DND-41 (cell line): ENCODE measurements around the gene TPPP.
A peak's percentile ranks its signal among the peaks of the same experiment; 100 is the strongest.

Source experiments
- ATAC-seq: fragments of 200-7000 bp; cut with Tn5 transposase; 3 replicates; pipeline ENCODE4 v1.9.1; 2021; ENCODE audit warnings: low read depth; ENCODE audit not compliant: insufficient read depth
- DNase-seq: peaks from one replicate; pipeline ENCODE4 v3.0.0-alpha.2; 2020
- H2AFZ ChIP-seq: 2 replicates; pipeline ENCODE4 v1.6.0; 2012; ENCODE audit warnings: low read depth, low read length
- H3K27ac ChIP-seq: 2 replicates; pipeline ENCODE4 v1.5.1; 2012; ENCODE audit warnings: low read length, inconsistent platforms
- H3K27me3 ChIP-seq: fragments of 200-600 bp; sonication (generic); 2 replicates; pipeline ENCODE4 v1.6.0; 2012; ENCODE audit warnings: low read length, mild to moderate bottlenecking, inconsistent platforms; ENCODE audit not compliant: insufficient read depth, poor library complexity
- H3K36me3 ChIP-seq: 2 replicates; pipeline ENCODE4 v1.5.1; 2012; ENCODE audit warnings: low read length, inconsistent platforms; ENCODE audit not compliant: insufficient read depth
- H3K4me1 ChIP-seq: 2 replicates; pipeline ENCODE4 v1.5.1; 2012; ENCODE audit warnings: mild to moderate bottlenecking, low read length; ENCODE audit not compliant: insufficient read depth
- H3K4me2 ChIP-seq: 2 replicates; pipeline ENCODE4 v1.6.0; 2012; ENCODE audit warnings: mild to moderate bottlenecking, moderate library complexity, low read length, inconsistent platforms; ENCODE audit not compliant: insufficient read depth
- H3K4me3 ChIP-seq, 2 experiments: fragments of 200-600 bp in 1 of 2; shearing (Covaris generic) in 1 of 2; 2 replicates each; pipeline ENCODE4 v1.5.1; 2012 to 2016; ENCODE audit warnings: inconsistent platforms in 2 of 2, low read length in 2 of 2, mild to moderate bottlenecking in 2 of 2, low read depth in 1 of 2, moderate library complexity in 1 of 2
- H3K79me2 ChIP-seq: 2 replicates; pipeline ENCODE4 v1.6.0; 2012; ENCODE audit warnings: low read length, inconsistent platforms; ENCODE audit not compliant: insufficient read depth
- H3K9ac ChIP-seq: 2 replicates; pipeline ENCODE4 v1.6.0; 2012; ENCODE audit warnings: low read depth, mild to moderate bottlenecking, inconsistent platforms, low read length, moderate library complexity
- H3K9me3 ChIP-seq: 2 replicates; pipeline ENCODE4 v1.5.1; 2012; ENCODE audit warnings: low read length, moderate library complexity, mild to moderate bottlenecking, inconsistent platforms; ENCODE audit not compliant: insufficient read depth, severe bottlenecking
- H4K20me1 ChIP-seq: 2 replicates; pipeline ENCODE4 v1.6.0; 2012; ENCODE audit warnings: low read length; ENCODE audit not compliant: insufficient read depth
- EZH2 ChIP-seq: IDR thresholded peaks from 3 replicates; pipeline ENCODE4 v1.6.1; 2012; ENCODE audit warnings: borderline replicate concordance, low read depth, mild to moderate bottlenecking, moderate library complexity, low read length, inconsistent platforms; ENCODE audit not compliant: severe bottlenecking
- TF ChIP-seq, protein P1 (sequence below): IDR thresholded peaks from 2 replicates; pipeline ENCODE4 v1.5.1; 2012; ENCODE audit warnings: borderline replicate concordance, low read length, moderate library complexity, mild to moderate bottlenecking; ENCODE audit not compliant: poor library complexity, severe bottlenecking; ENCODE audit errors: extremely low read depth

The TPPP gene

DNA sequence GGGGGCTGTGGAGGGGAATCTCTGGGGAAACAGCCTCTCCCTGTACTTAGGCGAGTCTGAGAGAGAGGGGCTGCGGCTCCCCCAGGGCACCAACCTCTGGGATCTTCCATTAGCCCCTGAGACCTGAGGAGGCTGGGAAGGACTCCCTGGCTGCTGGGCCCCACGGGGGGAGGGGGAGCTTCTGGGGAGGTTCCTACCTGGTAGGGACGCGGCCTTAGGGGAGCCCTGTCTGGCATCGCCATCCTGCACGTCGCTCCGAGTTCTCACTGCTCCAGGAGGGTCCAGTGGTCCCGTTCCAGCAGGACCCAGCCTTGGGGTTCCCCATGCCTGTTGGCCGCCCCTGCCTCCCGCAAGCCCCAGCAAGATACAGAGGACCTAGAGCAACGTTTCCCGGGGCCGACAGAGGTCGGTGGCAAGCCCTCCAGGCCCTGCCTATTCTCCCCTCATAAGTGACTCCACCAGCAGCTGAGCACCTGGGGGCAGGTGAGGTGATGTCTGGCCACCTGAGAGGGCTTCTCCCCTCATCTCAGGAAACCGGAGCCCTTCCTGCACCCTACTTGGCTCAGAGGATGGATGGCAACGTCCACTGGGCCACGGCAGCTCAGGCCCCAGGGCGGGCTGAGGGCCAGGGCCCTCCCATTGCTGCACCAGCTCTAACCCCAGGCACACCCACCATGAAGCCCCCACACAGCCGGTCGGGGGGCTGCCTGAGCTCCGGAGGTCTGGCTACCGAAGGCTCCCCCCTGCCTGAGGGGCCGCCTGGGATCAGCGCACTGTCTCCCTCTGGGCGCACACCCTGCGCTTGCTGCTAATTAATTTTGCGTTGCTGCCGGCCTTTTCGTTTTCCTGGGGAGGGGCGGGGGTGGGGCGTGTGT is 22.5 kb downstream of the TPPP start:
- H2AFZ ChIP-seq, result no peak overlapping the region
- no peak overlapping the region for H3K27ac ChIP-seq
- H3K4me1 ChIP-seq, result no peaks in the 10 kb centered on the region
- no peaks in the 10 kb centered on the region for H3K27me3 ChIP-seq
- H3K9me3 ChIP-seq, result no peaks in the 10 kb centered on the region
- DNase-seq (no peak), ATAC-seq (no peak)
- H3K79me2 ChIP-seq, result no peaks in the 10 kb centered on the region
- TF ChIP-seq EZH2, result no peak
- TF ChIP-seq, protein P1, sequence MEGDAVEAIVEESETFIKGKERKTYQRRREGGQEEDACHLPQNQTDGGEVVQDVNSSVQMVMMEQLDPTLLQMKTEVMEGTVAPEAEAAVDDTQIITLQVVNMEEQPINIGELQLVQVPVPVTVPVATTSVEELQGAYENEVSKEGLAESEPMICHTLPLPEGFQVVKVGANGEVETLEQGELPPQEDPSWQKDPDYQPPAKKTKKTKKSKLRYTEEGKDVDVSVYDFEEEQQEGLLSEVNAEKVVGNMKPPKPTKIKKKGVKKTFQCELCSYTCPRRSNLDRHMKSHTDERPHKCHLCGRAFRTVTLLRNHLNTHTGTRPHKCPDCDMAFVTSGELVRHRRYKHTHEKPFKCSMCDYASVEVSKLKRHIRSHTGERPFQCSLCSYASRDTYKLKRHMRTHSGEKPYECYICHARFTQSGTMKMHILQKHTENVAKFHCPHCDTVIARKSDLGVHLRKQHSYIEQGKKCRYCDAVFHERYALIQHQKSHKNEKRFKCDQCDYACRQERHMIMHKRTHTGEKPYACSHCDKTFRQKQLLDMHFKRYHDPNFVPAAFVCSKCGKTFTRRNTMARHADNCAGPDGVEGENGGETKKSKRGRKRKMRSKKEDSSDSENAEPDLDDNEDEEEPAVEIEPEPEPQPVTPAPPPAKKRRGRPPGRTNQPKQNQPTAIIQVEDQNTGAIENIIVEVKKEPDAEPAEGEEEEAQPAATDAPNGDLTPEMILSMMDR, result no peak
- no peak overlapping the region for H3K4me3 ChIP-seq
- H3K9ac ChIP-seq, result no peak overlapping the region
- peaks cover 42% of the 10 kb centered on the region for H4K20me1 ChIP-seq
- H3K4me2 ChIP-seq, result no peak overlapping the region
- peaks cover 21% of the 10 kb centered on the region for H3K36me3 ChIP-seq

DNA sequence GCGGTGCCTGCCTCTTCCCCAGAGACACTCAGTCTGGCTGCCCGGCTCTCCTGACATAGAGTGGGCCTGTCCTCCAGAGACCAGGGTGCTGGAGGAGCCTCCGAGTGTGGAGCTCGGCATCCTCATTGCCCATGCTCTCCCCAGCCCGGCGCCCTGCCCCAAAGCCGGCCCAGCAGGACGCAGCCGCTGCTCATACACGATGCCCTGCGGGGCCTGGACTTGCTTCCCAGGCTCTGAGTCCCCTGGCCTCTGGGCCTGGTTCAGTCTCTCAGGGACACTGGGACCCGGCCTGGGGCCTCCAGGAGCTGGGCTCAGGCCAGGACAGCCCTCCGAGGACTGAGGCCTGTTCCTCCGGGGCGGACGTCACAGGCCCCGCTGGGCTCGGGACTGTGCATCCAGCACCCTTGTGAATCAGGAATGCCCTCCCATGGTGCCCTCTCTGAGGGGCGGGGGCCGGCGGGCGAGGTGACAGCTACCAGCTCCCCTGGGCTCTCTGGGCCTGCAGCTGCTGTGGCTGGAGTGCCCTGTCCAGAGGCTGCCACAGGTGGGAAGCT is 23.2 kb downstream of the TPPP start:
- no peak overlapping the region for H2AFZ ChIP-seq
- H3K4me1 ChIP-seq, result no peaks in the 10 kb centered on the region
- no peak for ATAC-seq
- H3K9ac ChIP-seq, result no peak overlapping the region
- H3K27ac ChIP-seq, result no peak overlapping the region
- H3K4me2 ChIP-seq, result no peak overlapping the region
- no peaks in the 10 kb centered on the region for H3K27me3 ChIP-seq
- H3K4me3 ChIP-seq, result no peak overlapping the region
- no peaks in the 10 kb centered on the region for H3K9me3 ChIP-seq
- peaks cover 25% of the 10 kb centered on the region for H3K36me3 ChIP-seq
- H3K79me2 ChIP-seq, result no peaks in the 10 kb centered on the region
- peaks cover 46% of the 10 kb centered on the region for H4K20me1 ChIP-seq
- DNase-seq, result no peak
- TF ChIP-seq, protein P1, result no peak
- no peak for TF ChIP-seq EZH2

DNA sequence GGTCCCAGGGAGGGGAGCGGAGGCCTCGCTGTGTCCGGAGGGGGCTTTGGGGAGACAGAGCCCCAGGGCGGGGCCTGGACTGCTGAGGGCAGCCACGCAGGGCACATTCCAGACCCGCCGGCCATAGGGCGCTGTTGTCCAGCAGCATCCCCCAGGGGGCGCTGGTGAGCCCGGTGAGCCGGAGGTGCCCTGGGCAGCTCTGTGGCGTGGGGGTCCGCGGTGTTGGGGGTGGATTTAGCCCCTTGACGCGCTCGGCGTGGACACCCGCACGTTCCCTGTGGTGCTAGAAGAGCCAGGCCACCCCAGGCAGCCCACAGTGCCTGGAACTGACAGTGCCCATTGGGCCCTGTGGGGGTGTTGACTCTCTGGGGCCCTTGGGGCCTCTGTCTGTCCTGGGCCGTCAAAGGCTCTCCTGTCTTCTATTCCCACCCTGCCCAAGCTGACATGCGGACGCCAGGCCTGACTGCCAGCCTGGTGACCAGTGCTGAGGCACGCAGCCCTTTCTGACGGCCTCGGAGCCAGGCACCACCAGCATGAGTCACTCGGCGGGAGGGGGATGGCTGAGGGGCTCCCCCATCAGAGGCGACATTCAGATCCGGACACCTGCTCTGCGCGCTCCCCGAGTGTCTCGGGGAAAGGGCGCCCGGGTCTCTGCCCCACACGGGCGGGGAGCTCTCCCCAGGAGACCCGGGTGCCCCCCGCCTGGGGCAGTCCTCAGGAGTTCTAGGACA is 23.9 kb downstream of the TPPP start:
- Histone ChIP-seq H3K4me2 (no peak overlapping the region), H3K27me3 (no peaks in the 10 kb centered on the region), H3K9ac (no peak overlapping the region), H3K36me3 (peaks cover 31% of the 10 kb centered on the region), H3K4me3 (no peak overlapping the region), H3K9me3 (no peaks in the 10 kb centered on the region), H2AFZ (no peak overlapping the region), H3K4me1 (no peaks in the 10 kb centered on the region), H3K27ac (no peak overlapping the region), H4K20me1 (peaks cover 42% of the 10 kb centered on the region), H3K79me2 (no peaks in the 10 kb centered on the region)
- no peak for TF ChIP-seq EZH2
- TF ChIP-seq, protein P1, result peak; percentile 76
- DNase-seq (no peak), ATAC-seq (0 out of 3 replicates have a peak, but pooled peaks have one; percentile 13)
